A549 (cell line): Measurements from ENCODE around the gene TMEM255B.

Experiments
- CHD2 ChIP-seq: fragments of 150-350 bp; IDR thresholded peaks from 2 replicates; pipeline ENCODE4 v1.6.1; 2014; ENCODE audit warnings: low read length; ENCODE audit not compliant: partially characterized antibody
- EP300 ChIP-seq, 2 experiments: fragments of >200 bp; sonication (Bioruptor Twin); formaldehyde crosslinking; IDR thresholded peaks; 2 replicates in 1 of 2; 3 replicates in 1 of 2; pipeline ENCODE4 v1.6.1; 2016 to 2017
- ESRRA ChIP-seq: fragments of 150-350 bp; IDR thresholded peaks from 2 replicates; pipeline ENCODE4 v1.6.1; 2014; ENCODE audit warnings: mild to moderate bottlenecking, low read length, borderline replicate concordance
- HDAC2 ChIP-seq: fragments of 200-600 bp; sonication (generic); IDR thresholded peaks from 2 replicates; pipeline ENCODE4 v1.6.1; 2016
- HMGXB4 ChIP-seq: fragments of 250-450 bp; sonication (Bioruptor Pico); IDR thresholded peaks from 2 replicates; pipeline ENCODE4 v1.5.0; 2021; ENCODE audit warnings: mild to moderate bottlenecking, moderate library complexity, borderline replicate concordance
- MAFK ChIP-seq: fragments of 450-650 bp; IDR thresholded peaks from 2 replicates; pipeline ENCODE4 v1.6.1; 2014; ENCODE audit not compliant: partially characterized antibody
- MYC ChIP-seq: IDR thresholded peaks from 2 replicates; pipeline ENCODE4 v1.6.1; 2012; ENCODE audit warnings: mild to moderate bottlenecking, inconsistent platforms, low read length, improper control_type of control experiment, borderline replicate concordance
- POLR2A ChIP-seq: IDR thresholded peaks from 2 replicates; pipeline ENCODE4 v1.6.1; 2012; ENCODE audit warnings: mild to moderate bottlenecking, low read length
- SMC3 ChIP-seq: fragments of >200 bp; sonication (Bioruptor Twin); formaldehyde crosslinking; IDR thresholded peaks from 3 replicates; pipeline ENCODE4 v1.6.1; 2018; ENCODE audit warnings: inconsistent platforms
- TF ChIP-seq, protein P1 (sequence below): fragments of >200 bp; sonication (Bioruptor Twin); formaldehyde crosslinking; IDR thresholded peaks from 3 replicates; pipeline ENCODE4 v1.5.1; 2016
- TF ChIP-seq, protein P2 (sequence below): IDR thresholded peaks from 2 replicates; pipeline ENCODE4 v1.6.1; 2012
- TF ChIP-seq, protein P3 (sequence below): fragments of 150-350 bp; IDR thresholded peaks from 2 replicates; pipeline ENCODE4 v1.6.1; 2014; ENCODE audit warnings: low read depth, mild to moderate bottlenecking, low read length
- TF ChIP-seq, protein P4 (sequence below): fragments of 200-600 bp; sonication (generic); IDR thresholded peaks from 2 replicates; pipeline ENCODE4 v1.6.1; 2016; ENCODE audit warnings: antibody characterized with exemption, mild to moderate bottlenecking, moderate library complexity
- TF ChIP-seq, protein P5 (sequence below): fragments of 450-650 bp; IDR thresholded peaks from 2 replicates; pipeline ENCODE4 v1.6.1; 2014; ENCODE audit warnings: antibody characterized with exemption

DNA sequence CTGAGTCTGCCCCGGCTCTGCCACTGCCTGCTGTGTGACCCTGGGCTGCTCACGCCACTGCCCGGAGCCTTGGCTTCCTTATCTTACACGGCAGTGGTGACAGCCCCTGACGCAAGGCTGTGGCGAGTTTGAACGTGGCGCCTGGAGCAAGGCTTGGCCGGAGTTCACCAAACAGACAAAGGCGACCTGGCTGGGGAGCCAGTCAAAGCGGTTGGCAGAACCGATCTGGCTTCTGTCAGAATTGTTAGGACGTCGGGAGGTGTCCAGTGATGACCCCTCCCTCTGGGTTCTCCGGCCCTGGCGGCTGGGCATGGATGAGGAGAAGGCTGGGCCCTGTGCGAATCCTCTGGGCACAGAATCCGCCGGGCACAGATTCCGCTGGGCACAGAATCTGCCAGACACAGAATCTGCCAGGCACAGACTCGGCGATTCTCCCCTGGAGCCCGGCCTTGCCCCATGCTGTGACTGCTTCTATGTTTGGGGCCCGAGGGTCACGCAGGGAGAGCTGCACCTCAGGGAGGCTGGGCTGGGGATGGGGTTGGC lies 11.7 kb upstream of the TMEM255B start:
- no peak for TF ChIP-seq POLR2A
- no peak for TF ChIP-seq HDAC2
- TF ChIP-seq MYC = no peak
- TF ChIP-seq MAFK = no peak
- TF ChIP-seq, protein P1, sequence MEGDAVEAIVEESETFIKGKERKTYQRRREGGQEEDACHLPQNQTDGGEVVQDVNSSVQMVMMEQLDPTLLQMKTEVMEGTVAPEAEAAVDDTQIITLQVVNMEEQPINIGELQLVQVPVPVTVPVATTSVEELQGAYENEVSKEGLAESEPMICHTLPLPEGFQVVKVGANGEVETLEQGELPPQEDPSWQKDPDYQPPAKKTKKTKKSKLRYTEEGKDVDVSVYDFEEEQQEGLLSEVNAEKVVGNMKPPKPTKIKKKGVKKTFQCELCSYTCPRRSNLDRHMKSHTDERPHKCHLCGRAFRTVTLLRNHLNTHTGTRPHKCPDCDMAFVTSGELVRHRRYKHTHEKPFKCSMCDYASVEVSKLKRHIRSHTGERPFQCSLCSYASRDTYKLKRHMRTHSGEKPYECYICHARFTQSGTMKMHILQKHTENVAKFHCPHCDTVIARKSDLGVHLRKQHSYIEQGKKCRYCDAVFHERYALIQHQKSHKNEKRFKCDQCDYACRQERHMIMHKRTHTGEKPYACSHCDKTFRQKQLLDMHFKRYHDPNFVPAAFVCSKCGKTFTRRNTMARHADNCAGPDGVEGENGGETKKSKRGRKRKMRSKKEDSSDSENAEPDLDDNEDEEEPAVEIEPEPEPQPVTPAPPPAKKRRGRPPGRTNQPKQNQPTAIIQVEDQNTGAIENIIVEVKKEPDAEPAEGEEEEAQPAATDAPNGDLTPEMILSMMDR = no peak
- no peak for TF ChIP-seq EP300 (IDR thresholded peaks at IDR 0.05)
- TF ChIP-seq, protein P2, sequence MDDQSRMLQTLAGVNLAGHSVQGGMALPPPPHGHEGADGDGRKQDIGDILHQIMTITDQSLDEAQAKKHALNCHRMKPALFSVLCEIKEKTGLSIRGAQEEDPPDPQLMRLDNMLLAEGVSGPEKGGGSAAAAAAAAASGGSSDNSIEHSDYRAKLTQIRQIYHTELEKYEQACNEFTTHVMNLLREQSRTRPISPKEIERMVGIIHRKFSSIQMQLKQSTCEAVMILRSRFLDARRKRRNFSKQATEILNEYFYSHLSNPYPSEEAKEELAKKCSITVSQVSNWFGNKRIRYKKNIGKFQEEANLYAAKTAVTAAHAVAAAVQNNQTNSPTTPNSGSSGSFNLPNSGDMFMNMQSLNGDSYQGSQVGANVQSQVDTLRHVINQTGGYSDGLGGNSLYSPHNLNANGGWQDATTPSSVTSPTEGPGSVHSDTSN = no peak
- TF ChIP-seq HMGXB4 (CRISPR knock-in tag) = no peak
- TF ChIP-seq, protein P3, sequence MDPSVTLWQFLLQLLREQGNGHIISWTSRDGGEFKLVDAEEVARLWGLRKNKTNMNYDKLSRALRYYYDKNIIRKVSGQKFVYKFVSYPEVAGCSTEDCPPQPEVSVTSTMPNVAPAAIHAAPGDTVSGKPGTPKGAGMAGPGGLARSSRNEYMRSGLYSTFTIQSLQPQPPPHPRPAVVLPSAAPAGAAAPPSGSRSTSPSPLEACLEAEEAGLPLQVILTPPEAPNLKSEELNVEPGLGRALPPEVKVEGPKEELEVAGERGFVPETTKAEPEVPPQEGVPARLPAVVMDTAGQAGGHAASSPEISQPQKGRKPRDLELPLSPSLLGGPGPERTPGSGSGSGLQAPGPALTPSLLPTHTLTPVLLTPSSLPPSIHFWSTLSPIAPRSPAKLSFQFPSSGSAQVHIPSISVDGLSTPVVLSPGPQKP = no peak
- no peak for TF ChIP-seq SMC3
- TF ChIP-seq, protein P4, sequence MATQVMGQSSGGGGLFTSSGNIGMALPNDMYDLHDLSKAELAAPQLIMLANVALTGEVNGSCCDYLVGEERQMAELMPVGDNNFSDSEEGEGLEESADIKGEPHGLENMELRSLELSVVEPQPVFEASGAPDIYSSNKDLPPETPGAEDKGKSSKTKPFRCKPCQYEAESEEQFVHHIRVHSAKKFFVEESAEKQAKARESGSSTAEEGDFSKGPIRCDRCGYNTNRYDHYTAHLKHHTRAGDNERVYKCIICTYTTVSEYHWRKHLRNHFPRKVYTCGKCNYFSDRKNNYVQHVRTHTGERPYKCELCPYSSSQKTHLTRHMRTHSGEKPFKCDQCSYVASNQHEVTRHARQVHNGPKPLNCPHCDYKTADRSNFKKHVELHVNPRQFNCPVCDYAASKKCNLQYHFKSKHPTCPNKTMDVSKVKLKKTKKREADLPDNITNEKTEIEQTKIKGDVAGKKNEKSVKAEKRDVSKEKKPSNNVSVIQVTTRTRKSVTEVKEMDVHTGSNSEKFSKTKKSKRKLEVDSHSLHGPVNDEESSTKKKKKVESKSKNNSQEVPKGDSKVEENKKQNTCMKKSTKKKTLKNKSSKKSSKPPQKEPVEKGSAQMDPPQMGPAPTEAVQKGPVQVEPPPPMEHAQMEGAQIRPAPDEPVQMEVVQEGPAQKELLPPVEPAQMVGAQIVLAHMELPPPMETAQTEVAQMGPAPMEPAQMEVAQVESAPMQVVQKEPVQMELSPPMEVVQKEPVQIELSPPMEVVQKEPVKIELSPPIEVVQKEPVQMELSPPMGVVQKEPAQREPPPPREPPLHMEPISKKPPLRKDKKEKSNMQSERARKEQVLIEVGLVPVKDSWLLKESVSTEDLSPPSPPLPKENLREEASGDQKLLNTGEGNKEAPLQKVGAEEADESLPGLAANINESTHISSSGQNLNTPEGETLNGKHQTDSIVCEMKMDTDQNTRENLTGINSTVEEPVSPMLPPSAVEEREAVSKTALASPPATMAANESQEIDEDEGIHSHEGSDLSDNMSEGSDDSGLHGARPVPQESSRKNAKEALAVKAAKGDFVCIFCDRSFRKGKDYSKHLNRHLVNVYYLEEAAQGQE = no peak
- TF ChIP-seq ESRRA = no peak
- TF ChIP-seq, protein P5, sequence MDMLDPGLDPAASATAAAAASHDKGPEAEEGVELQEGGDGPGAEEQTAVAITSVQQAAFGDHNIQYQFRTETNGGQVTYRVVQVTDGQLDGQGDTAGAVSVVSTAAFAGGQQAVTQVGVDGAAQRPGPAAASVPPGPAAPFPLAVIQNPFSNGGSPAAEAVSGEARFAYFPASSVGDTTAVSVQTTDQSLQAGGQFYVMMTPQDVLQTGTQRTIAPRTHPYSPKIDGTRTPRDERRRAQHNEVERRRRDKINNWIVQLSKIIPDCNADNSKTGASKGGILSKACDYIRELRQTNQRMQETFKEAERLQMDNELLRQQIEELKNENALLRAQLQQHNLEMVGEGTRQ = no peak
- no peak for TF ChIP-seq CHD2
